ENCODE measurements around the gene NFATC2. TPM values are rescaled to one million over a fixed set of nuclear protein-coding genes. Genes with fewer than 3 reads are reported as not detected.

NFATC2 gene
- total RNA-seq, 1 experiment from 2014 or later = 0.61 TPM

GRCh38 chr20:51463998-51464397, 78.5 kb downstream of the NFATC2 start:
- Mint-ChIP-seq H3K27ac (peak overlapping the region in 2 of 3 experiments; percentile 32 to 47; a peak in 2 of 7 replicates), H3K36me3 (ENCODE audit: insufficient read depth in 1 of 3, low read depth in 3 of 3) (no peaks in the 10 kb centered on the region), H3K9me3 (no peaks in the 10 kb centered on the region), H3K4me1 (peaks cover 6 to 8% of the 10 kb centered on the region in 2 experiments; a peak in 3 of 4 replicates), H3K4me3 (no peak overlapping the region), H3K27me3 (ENCODE audit: low read depth) (no peaks in the 10 kb centered on the region)
- Histone ChIP-seq H2BK15ac (ENCODE audit: low read depth, low read length) (no peak overlapping the region), H2AFZ (ENCODE audit: low read length) (no peak overlapping the region), H3K27ac (ENCODE audit: insufficient read length, low read depth, low read length) (no peak overlapping the region), H3K23ac (ENCODE audit: insufficient read length, low read depth, low read length) (no peak overlapping the region), H3K4me2 (ENCODE audit: insufficient read depth, insufficient read length, low read length) (no peak overlapping the region), H3T11ph (ENCODE audit: low read length) (no peak overlapping the region), H4K91ac (ENCODE audit: insufficient read length, low read depth, low read length) (no peak overlapping the region), H4K5ac (ENCODE audit: insufficient read length, low read depth, low read length) (no peak overlapping the region), H3K9ac (ENCODE audit: extremely low read depth, insufficient read length, low read length) (no peak overlapping the region), H2BK12ac (ENCODE audit: insufficient read length, low read depth, low read length) (no peak overlapping the region), H2BK120ac (ENCODE audit: low read depth, low read length, poor library complexity, severe bottlenecking) (no peak overlapping the region), H3K14ac (ENCODE audit: insufficient read depth, low read length) (peak overlapping the region; percentile 1; the same call in 1 of the 2 replicates), H3K4me1 (ENCODE audit: insufficient read depth, low read length) (no peaks in the 10 kb centered on the region), H3K18ac (ENCODE audit: insufficient read length, low read depth, low read length) (no peak overlapping the region), H4K20me1 (ENCODE audit: control insufficient read depth, insufficient read depth, insufficient read length) (no peaks in the 10 kb centered on the region), H3K23me2 (ENCODE audit: insufficient read length, low read depth, low read length, poor library complexity, severe bottlenecking) (no peaks in the 10 kb centered on the region), H3K9me3 (ENCODE audit: control insufficient read depth, low read depth, low read length) (no peaks in the 10 kb centered on the region), H2AK5ac (ENCODE audit: insufficient read length, low read length) (no peak overlapping the region), H3K27me3 (ENCODE audit: insufficient read depth, low read length) (no peaks in the 10 kb centered on the region), H3K79me1 (ENCODE audit: insufficient read depth, low read depth, low read length, poor library complexity, severe bottlenecking) (no peaks in the 10 kb centered on the region), H3K4ac (ENCODE audit: low read depth, low read length) (no peak overlapping the region), H2BK5ac (ENCODE audit: insufficient read length, low read length) (no peak overlapping the region), H3K79me2 (ENCODE audit: insufficient read depth, low read length) (no peaks in the 10 kb centered on the region), H2BK20ac (ENCODE audit: low read depth, low read length, poor library complexity, severe bottlenecking) (no peak overlapping the region), H4K8ac (replicated peaks; ENCODE audit: insufficient read length, low read depth, low read length) (no peak overlapping the region), H3K56ac (ENCODE audit: insufficient read length, low read depth, low read length) (no peak overlapping the region)
- no peak for TF ChIP-seq CTCF (conservative IDR thresholded peaks at IDR 0.05)
- no peak for DNase-seq
- no CpG with 5 or more reads among the region's 9 CpGs for WGBS (ENCODE audit: extremely low coverage, insufficient read length, low lambda C conversion rate)
